Neural cell (in vitro differentiated cells): ENCODE measurements around the gene ZNF326.

Source experiments
- CTCF ChIP-seq: fragments of 450-650 bp; IDR thresholded peaks from 2 replicates; pipeline ENCODE4 v1.5.1; 2014; ENCODE audit warnings: antibody characterized with exemption, mild to moderate bottlenecking, moderate library complexity; ENCODE audit not compliant: poor library complexity, severe bottlenecking
- EZH2 ChIP-seq: fragments of 200-600, 300-800 bp; shearing (Covaris generic), sonication (generic); IDR thresholded peaks from 2 replicates; pipeline ENCODE4 v1.6.1; 2014; ENCODE audit warnings: antibody characterized with exemption, low read length, borderline replicate concordance, mild to moderate bottlenecking; ENCODE audit not compliant: insufficient read depth, poor library complexity, severe bottlenecking
- POLR2AphosphoS5 ChIP-seq: IDR thresholded peaks from 2 replicates; pipeline ENCODE4 v1.6.1; 2012
- RAD21 ChIP-seq: fragments of 450-650 bp; conservative IDR thresholded peaks from 2 replicates; pipeline ENCODE4 v1.6.1; 2014; ENCODE audit warnings: antibody characterized with exemption, mild to moderate bottlenecking, moderate library complexity
- SMC3 ChIP-seq: fragments of 450-650 bp; conservative IDR thresholded peaks from 2 replicates; pipeline ENCODE4 v1.6.1; 2014; ENCODE audit warnings: antibody characterized with exemption, mild to moderate bottlenecking, moderate library complexity; ENCODE audit not compliant: poor library complexity
- TAF1 ChIP-seq: IDR thresholded peaks from 2 replicates; pipeline ENCODE4 v1.6.1; 2012; ENCODE audit warnings: low read depth

GRCh38 chr1:90039652-90040051, 44.7 kb downstream of the ZNF326 start:
- TF ChIP-seq CTCF (no peak), POLR2AphosphoS5 (no peak), TAF1 (no peak), SMC3 (no peak), EZH2 (no peak), RAD21 (no peak)
